ENCODE measurements around the gene EPS15. TPM values are rescaled to one million over a fixed set of nuclear protein-coding genes. Genes with fewer than 3 reads are reported as not detected.

Gene EPS15
- total and polyA plus RNA-seq, 2 of the 13 experiments (the other 11 are each of a cell fraction or from before 2014, with no cell fraction given), result 14.3 to 19.3 TPM

DNA sequence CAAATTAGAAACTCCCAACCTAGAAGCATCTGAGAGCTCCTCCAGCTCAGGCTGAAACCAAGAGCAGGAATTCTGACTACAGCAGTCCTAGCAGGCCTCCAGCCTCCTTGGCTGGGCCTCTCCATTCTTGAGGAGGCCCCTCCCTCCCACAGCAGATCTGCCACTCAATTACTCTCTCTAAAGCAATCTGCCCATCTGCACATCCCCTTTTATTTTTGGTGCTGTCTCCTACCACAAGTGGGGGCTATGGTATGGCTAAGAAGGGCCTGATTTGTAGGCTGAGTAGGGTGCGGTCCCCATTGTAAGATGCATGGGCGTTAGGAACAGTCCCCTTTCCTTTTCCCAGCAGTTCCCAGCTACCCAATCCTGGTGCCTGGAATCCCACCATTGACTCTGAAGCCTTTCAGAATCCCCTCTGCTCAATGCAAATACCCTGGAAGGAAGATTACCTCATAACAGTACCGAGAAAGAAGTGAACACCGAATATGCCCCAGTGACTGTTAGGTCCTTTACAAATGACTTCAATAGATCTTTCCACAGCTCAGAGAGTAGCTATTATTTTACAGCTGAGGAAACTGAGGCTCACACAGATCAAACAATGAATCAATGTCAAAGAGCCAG lies 177.1 kb downstream of the EPS15 start:
- Histone ChIP-seq H3K4me3 (replicated peaks in 1 of 3; ENCODE audit: insufficient read depth in 1 of 3, low read depth in 2 of 3, low read length in 3 of 3) (no peak overlapping the region), H4K20me1 (ENCODE audit: insufficient read depth, low read length) (no peaks in the 10 kb centered on the region), H3K27me3 (ENCODE audit: control insufficient read depth in 1 of 2, insufficient read depth in 2 of 2, low read length in 2 of 2) (peaks cover 5 to 34% of the 10 kb centered on the region in 2 experiments; a peak in 4 of 5 replicates), H3K4me1 (ENCODE audit: insufficient read depth, low read length) (peaks cover 13% of the 10 kb centered on the region), H2AFZ (ENCODE audit: low read length) (no peak overlapping the region), H3K4me2 (ENCODE audit: low read depth, low read length) (no peak overlapping the region), H3K36me3 (replicated peaks in 1 of 2; ENCODE audit: control insufficient read depth in 1 of 2, insufficient read depth in 2 of 2, low read length in 2 of 2) (no peaks in the 10 kb centered on the region), H3K27ac (ENCODE audit: extremely low read length, insufficient read depth, low read length) (no peak overlapping the region), H3K9me3 (ENCODE audit: low read length) (no peaks in the 10 kb centered on the region), H3K79me2 (ENCODE audit: insufficient read depth, low read length) (no peaks in the 10 kb centered on the region), H3K9ac (ENCODE audit: insufficient read depth, low read depth, low read length) (no peak overlapping the region)
- ATAC-seq (no peak), DNase-seq (ENCODE audit: low spot score) (no peak), FAIRE-seq (no peak)
- intact Hi-C loops (cut with micrococcal nuclease; ENCODE audit: unreplicated experiment), result no loop called here
- no peak for TF ChIP-seq ZNF749 (CRISPR knock-in tag; IDR thresholded peaks at IDR 0.05; ENCODE audit: borderline replicate concordance)
- no peak for TF ChIP-seq KDM5A (IDR thresholded peaks at IDR 0.05; ENCODE audit: borderline replicate concordance, low read length)
- no peak for TF ChIP-seq HOXA7 (CRISPR knock-in tag; IDR thresholded peaks at IDR 0.05)
- no peak for TF ChIP-seq ETS1 (CRISPR knock-in tag; IDR thresholded peaks at IDR 0.05)
- no peak for TF ChIP-seq CCDC6 (CRISPR knock-in tag; IDR thresholded peaks at IDR 0.05)
- no peak for TF ChIP-seq ZNF510 (CRISPR knock-in tag; IDR thresholded peaks at IDR 0.05; ENCODE audit: low read depth)
- TF ChIP-seq, protein P1, sequence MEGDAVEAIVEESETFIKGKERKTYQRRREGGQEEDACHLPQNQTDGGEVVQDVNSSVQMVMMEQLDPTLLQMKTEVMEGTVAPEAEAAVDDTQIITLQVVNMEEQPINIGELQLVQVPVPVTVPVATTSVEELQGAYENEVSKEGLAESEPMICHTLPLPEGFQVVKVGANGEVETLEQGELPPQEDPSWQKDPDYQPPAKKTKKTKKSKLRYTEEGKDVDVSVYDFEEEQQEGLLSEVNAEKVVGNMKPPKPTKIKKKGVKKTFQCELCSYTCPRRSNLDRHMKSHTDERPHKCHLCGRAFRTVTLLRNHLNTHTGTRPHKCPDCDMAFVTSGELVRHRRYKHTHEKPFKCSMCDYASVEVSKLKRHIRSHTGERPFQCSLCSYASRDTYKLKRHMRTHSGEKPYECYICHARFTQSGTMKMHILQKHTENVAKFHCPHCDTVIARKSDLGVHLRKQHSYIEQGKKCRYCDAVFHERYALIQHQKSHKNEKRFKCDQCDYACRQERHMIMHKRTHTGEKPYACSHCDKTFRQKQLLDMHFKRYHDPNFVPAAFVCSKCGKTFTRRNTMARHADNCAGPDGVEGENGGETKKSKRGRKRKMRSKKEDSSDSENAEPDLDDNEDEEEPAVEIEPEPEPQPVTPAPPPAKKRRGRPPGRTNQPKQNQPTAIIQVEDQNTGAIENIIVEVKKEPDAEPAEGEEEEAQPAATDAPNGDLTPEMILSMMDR (CRISPR knock-in tag; IDR thresholded peaks at IDR 0.05), result peak; percentile 23; the same call in 1 of the 2 replicates
- no peak for TF ChIP-seq ELF3 (CRISPR knock-in tag; IDR thresholded peaks at IDR 0.05)
- TF ChIP-seq, protein P2, sequence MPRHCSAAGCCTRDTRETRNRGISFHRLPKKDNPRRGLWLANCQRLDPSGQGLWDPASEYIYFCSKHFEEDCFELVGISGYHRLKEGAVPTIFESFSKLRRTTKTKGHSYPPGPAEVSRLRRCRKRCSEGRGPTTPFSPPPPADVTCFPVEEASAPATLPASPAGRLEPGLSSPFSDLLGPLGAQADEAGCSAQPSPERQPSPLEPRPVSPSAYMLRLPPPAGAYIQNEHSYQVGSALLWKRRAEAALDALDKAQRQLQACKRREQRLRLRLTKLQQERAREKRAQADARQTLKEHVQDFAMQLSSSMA (CRISPR knock-in tag; IDR thresholded peaks at IDR 0.05), result no peak
- TF ChIP-seq STAG1 (CRISPR knock-in tag; IDR thresholded peaks at IDR 0.05), result peak; percentile 34; the same call in 1 of the 2 replicates
- BruUV-seq (replicated peaks), result no TSS peak
- ChIA-PET CTCF (ENCODE audit: low intra/inter-chr PET ratio, low total read pairs) (no interaction called here), POLR2A (no interaction called here)
- 41% methylated on average over 4 of the region's 4 CpGs for WGBS (ENCODE audit: low lambda C conversion rate)
- in situ Hi-C loops (cut with HindIII; ENCODE audit: extremely low pct_ligation_motif_present, low pct_unique_long_range_greater_than_20kb), result no loop called here
